Trophoblast cell (in vitro differentiated cells and primary cell): ENCODE data around the gene LUC7L2.

Experiments used
- DNase-seq, 2 donors: peaks; one replicate each; pipeline ENCODE4 v3.0.0-alpha.2; 2016
- H2AFZ ChIP-seq: 2 replicates; pipeline ENCODE4 v1.6.1; 2013; ENCODE audit warnings: low read length, moderate library complexity, mild to moderate bottlenecking; ENCODE audit not compliant: insufficient read depth, poor library complexity
- H2AK5ac ChIP-seq: 2 replicates; pipeline ENCODE4 v1.6.1; 2013; ENCODE audit warnings: mild to moderate bottlenecking, low read length
- H2BK120ac ChIP-seq: 2 replicates; pipeline ENCODE4 v1.6.1; 2013; ENCODE audit warnings: low read length, mild to moderate bottlenecking, moderate library complexity; ENCODE audit not compliant: insufficient read depth, poor library complexity
- H2BK12ac ChIP-seq: 2 replicates; pipeline ENCODE4 v1.6.1; 2013; ENCODE audit warnings: mild to moderate bottlenecking, low read length, moderate library complexity
- H2BK5ac ChIP-seq: 2 replicates; pipeline ENCODE4 v1.6.1; 2013; ENCODE audit warnings: low read length, low read depth, moderate library complexity, mild to moderate bottlenecking; ENCODE audit not compliant: poor library complexity
- H3K14ac ChIP-seq: 2 replicates; pipeline ENCODE4 v1.6.1; 2013; ENCODE audit warnings: mild to moderate bottlenecking, low read length
- H3K18ac ChIP-seq: 2 replicates; pipeline ENCODE4 v1.6.1; 2013; ENCODE audit warnings: mild to moderate bottlenecking, low read length
- H3K23ac ChIP-seq: 2 replicates; pipeline ENCODE4 v1.6.1; 2013; ENCODE audit warnings: low read length
- H3K27ac ChIP-seq: 2 replicates; pipeline ENCODE4 v1.5.1; 2013; ENCODE audit warnings: low read depth, mild to moderate bottlenecking, inconsistent platforms, low read length, moderate library complexity
- H3K27me3 ChIP-seq: 2 replicates; pipeline ENCODE4 v1.6.1; 2013; ENCODE audit warnings: inconsistent platforms, mild to moderate bottlenecking, low read length, moderate library complexity; ENCODE audit not compliant: insufficient read depth
- H3K36me3 ChIP-seq, 2 experiments: 1 replicate in 1 of 2; 2 replicates in 1 of 2; pipeline ENCODE4 v1.6.1; 2013; ENCODE audit warnings: low read length in 2 of 2, mild to moderate bottlenecking in 2 of 2, moderate library complexity in 1 of 2; ENCODE audit not compliant: insufficient read depth in 2 of 2, control insufficient read depth in 1 of 2
- H3K4ac ChIP-seq: 2 replicates; pipeline ENCODE4 v1.6.1; 2013; ENCODE audit warnings: low read depth, mild to moderate bottlenecking, low read length, moderate library complexity
- H3K4me1 ChIP-seq, 2 experiments: 1 replicate in 1 of 2; 2 replicates in 1 of 2; pipeline ENCODE4 v1.6.1; 2013; ENCODE audit warnings: low read length in 2 of 2, mild to moderate bottlenecking in 2 of 2, moderate library complexity in 1 of 2; ENCODE audit not compliant: insufficient read depth in 2 of 2, control insufficient read depth in 1 of 2
- H3K4me2 ChIP-seq: 2 replicates; pipeline ENCODE4 v1.6.1; 2013; ENCODE audit warnings: inconsistent platforms, mild to moderate bottlenecking, low read length, moderate library complexity
- H3K4me3 ChIP-seq: 2 replicates; pipeline ENCODE4 v1.5.1; 2013; ENCODE audit warnings: mild to moderate bottlenecking, low read depth, low read length, inconsistent platforms
- H3K79me1 ChIP-seq: one replicate; pipeline ENCODE4 v1.6.1; 2013; ENCODE audit warnings: low read length
- H3K79me2 ChIP-seq: 2 replicates; pipeline ENCODE4 v1.6.1; 2013; ENCODE audit warnings: low read length, mild to moderate bottlenecking; ENCODE audit not compliant: control insufficient read depth, insufficient read depth, poor library complexity
- H3K9ac ChIP-seq: 2 replicates; pipeline ENCODE4 v1.6.1; 2013; ENCODE audit warnings: mild to moderate bottlenecking, low read length
- H3K9me3 ChIP-seq: 2 replicates; pipeline ENCODE4 v1.6.1; 2013; ENCODE audit warnings: low read depth, mild to moderate bottlenecking, control low read depth, inconsistent platforms, low read length; ENCODE audit not compliant: insufficient read depth
- H4K12ac ChIP-seq: 2 replicates; pipeline ENCODE4 v1.6.1; 2013; ENCODE audit warnings: low read depth, mild to moderate bottlenecking, low read length, moderate library complexity
- H4K8ac ChIP-seq: 2 replicates; pipeline ENCODE4 v1.6.1; 2013; ENCODE audit warnings: low read depth, mild to moderate bottlenecking, low read length, moderate library complexity
- H4K91ac ChIP-seq: one replicate; pipeline ENCODE4 v1.6.1; 2013; ENCODE audit warnings: low read depth, mild to moderate bottlenecking, low read length, moderate library complexity
- WGBS: extraction: QIAGEN DNeasy Blood & Tissue Kit; methylation state at CpG from one replicate; pipeline ENCODE4 v1.1.7; 2013; ENCODE audit warnings: missing lambda C conversion rate; ENCODE audit not compliant: insufficient read length, insufficient coverage; ENCODE audit errors: extremely low coverage; 5-methylcytosine and 5-hydroxymethylcytosine counted together

Gene LUC7L2

GRCh38 chr7:139396323-139396951, 36.7 kb downstream of the LUC7L2 start:
- H3K4ac ChIP-seq = peak overlapping the region; percentile 75
- H2BK120ac ChIP-seq = no peak overlapping the region
- H2BK12ac ChIP-seq = no peak overlapping the region
- H4K8ac ChIP-seq = no peak overlapping the region
- no CpG with 5 or more reads among the region's 3 CpGs for WGBS
- H4K12ac ChIP-seq = no peak overlapping the region
- no peak for DNase-seq
- H3K36me3 ChIP-seq = peaks cover 6 to 8% of the 10 kb centered on the region in 2 experiments
- H3K14ac ChIP-seq = no peak overlapping the region
- H3K79me1 ChIP-seq = no peaks in the 10 kb centered on the region
- H2BK5ac ChIP-seq = no peak overlapping the region
- no peaks in the 10 kb centered on the region for H3K27me3 ChIP-seq
- H3K9me3 ChIP-seq = no peaks in the 10 kb centered on the region
- no peak overlapping the region for H3K9ac ChIP-seq
- peaks cover 2% of the 10 kb centered on the region for H3K79me2 ChIP-seq
- H3K27ac ChIP-seq = no peak overlapping the region
- no peak overlapping the region for H3K23ac ChIP-seq
- H3K4me2 ChIP-seq = no peak overlapping the region
- H3K4me3 ChIP-seq = no peak overlapping the region
- no peak overlapping the region for H4K91ac ChIP-seq
- H2AFZ ChIP-seq = no peak overlapping the region
- no peaks in the 10 kb centered on the region for H3K4me1 ChIP-seq
- no peak overlapping the region for H3K18ac ChIP-seq
- no peak overlapping the region for H2AK5ac ChIP-seq

- Histone ChIP-seq H3K27ac (no peak overlapping the region), H3K27me3 (no peaks in the 10 kb centered on the region), H2BK5ac (no peak overlapping the region), H3K14ac (no peak overlapping the region), H3K4me1 (no peaks in the 10 kb centered on the region), H2AK5ac (no peak overlapping the region), H4K12ac (no peak overlapping the region), H3K79me1 (no peaks in the 10 kb centered on the region), H4K8ac (no peak overlapping the region), H2BK12ac (no peak overlapping the region), H2BK120ac (no peak overlapping the region), H3K4ac (no peak overlapping the region), H3K36me3 (peaks cover 6 to 8% of the 10 kb centered on the region in 2 experiments), H3K9ac (no peak overlapping the region), H3K4me3 (no peak overlapping the region), H3K4me2 (no peak overlapping the region), H3K18ac (no peak overlapping the region), H2AFZ (no peak overlapping the region), H3K79me2 (peaks cover 2% of the 10 kb centered on the region), H3K9me3 (no peaks in the 10 kb centered on the region), H4K91ac (no peak overlapping the region), H3K23ac (no peak overlapping the region)
- DNase-seq = no peak
Observed at GRCh38 chr7:139397192-139397591, 37.5 kb downstream of the LUC7L2 start.

- no peaks in the 10 kb centered on the region for H3K4me1 ChIP-seq
- H3K4me2 ChIP-seq = no peak overlapping the region
- DNase-seq = peak; percentile 67 to 88
- H4K91ac ChIP-seq = no peak overlapping the region
- no peak overlapping the region for H2BK120ac ChIP-seq
- no peak overlapping the region for H3K4ac ChIP-seq
- peaks cover 24 to 36% of the 10 kb centered on the region in 2 experiments for H3K36me3 ChIP-seq
- no peak overlapping the region for H3K14ac ChIP-seq
- H3K4me3 ChIP-seq = no peak overlapping the region
- WGBS = no CpG with 5 or more reads among the region's 2 CpGs
- H2BK12ac ChIP-seq = no peak overlapping the region
- no peaks in the 10 kb centered on the region for H3K9me3 ChIP-seq
- no peak overlapping the region for H2BK5ac ChIP-seq
- H3K79me1 ChIP-seq = no peaks in the 10 kb centered on the region
- no peaks in the 10 kb centered on the region for H3K79me2 ChIP-seq
- no peak overlapping the region for H3K18ac ChIP-seq
- H3K27me3 ChIP-seq = no peaks in the 10 kb centered on the region
- H3K27ac ChIP-seq = no peak overlapping the region
- no peak overlapping the region for H2AFZ ChIP-seq
- no peak overlapping the region for H4K8ac ChIP-seq
- no peak overlapping the region for H4K12ac ChIP-seq
- H3K9ac ChIP-seq = no peak overlapping the region
- no peak overlapping the region for H3K23ac ChIP-seq
- H2AK5ac ChIP-seq = no peak overlapping the region
Observed at GRCh38 chr7:139403601-139404000, 43.9 kb downstream of the LUC7L2 start.

GRCh38 chr7:139407555-139407954, 47.9 kb downstream of the LUC7L2 start:
- no peaks in the 10 kb centered on the region for H3K79me1 ChIP-seq
- no peak overlapping the region for H4K8ac ChIP-seq
- H3K4me3 ChIP-seq = no peak overlapping the region
- H2BK12ac ChIP-seq = no peak overlapping the region
- no peaks in the 10 kb centered on the region for H3K27me3 ChIP-seq
- no peak overlapping the region for H3K14ac ChIP-seq
- H2AFZ ChIP-seq = no peak overlapping the region
- H3K27ac ChIP-seq = no peak overlapping the region
- no peak for DNase-seq
- H3K9ac ChIP-seq = no peak overlapping the region
- H3K18ac ChIP-seq = no peak overlapping the region
- no peaks in the 10 kb centered on the region for H3K4me1 ChIP-seq
- H3K9me3 ChIP-seq = no peaks in the 10 kb centered on the region
- peaks cover 19 to 29% of the 10 kb centered on the region in 2 experiments for H3K36me3 ChIP-seq
- no peak overlapping the region for H4K12ac ChIP-seq
- no peak overlapping the region for H2BK5ac ChIP-seq
- WGBS = no CpG with 5 or more reads among the region's 1 CpG
- no peak overlapping the region for H3K23ac ChIP-seq
- no peaks in the 10 kb centered on the region for H3K79me2 ChIP-seq
- H2AK5ac ChIP-seq = no peak overlapping the region
- no peak overlapping the region for H3K4ac ChIP-seq
- H4K91ac ChIP-seq = no peak overlapping the region
- no peak overlapping the region for H2BK120ac ChIP-seq
- H3K4me2 ChIP-seq = no peak overlapping the region
